ENCODE measurements around the gene SIX2.

SIX2 gene

GRCh38 chr2:45020439-45020838, 11.2 kb upstream of the SIX2 start:
- DNase-seq (ENCODE audit: low read depth in 2 of 2), result no peak

GRCh38 chr2:45018023-45018422, 8.8 kb upstream of the SIX2 start:
- DNase-seq (ENCODE audit: low read depth in 2 of 2), result no peak

- DNase-seq (ENCODE audit: low read depth in 2 of 2), result no peak
Measured at GRCh38 chr2:45014831-45015230, 5.6 kb upstream of the SIX2 start.

- no peak for DNase-seq (ENCODE audit: low read depth in 2 of 2)
Measured at GRCh38 chr2:45014016-45014702, 4.9 kb upstream of the SIX2 start.

GRCh38 chr2:45013229-45014015, 4.2 kb upstream of the SIX2 start:
- DNase-seq (ENCODE audit: low read depth in 2 of 2), result no peak

- no peak for DNase-seq (ENCODE audit: low read depth in 2 of 2)
Measured at GRCh38 chr2:45012733-45013132, 3.5 kb upstream of the SIX2 start.

- DNase-seq (ENCODE audit: low read depth in 2 of 2), result no peak
Measured at GRCh38 chr2:45011621-45012602, 2.7 kb upstream of the SIX2 start.

- DNase-seq (ENCODE audit: low read depth in 2 of 2), result no peak
Measured at GRCh38 chr2:45011121-45011520, 1.9 kb upstream of the SIX2 start.

- no peak for DNase-seq (ENCODE audit: low read depth in 2 of 2)
Measured at GRCh38 chr2:45010702-45011012, 1.4 kb upstream of the SIX2 start.

GRCh38 chr2:45009928-45010701, 863 bp upstream of the SIX2 start:
- no peak for DNase-seq (ENCODE audit: low read depth in 2 of 2)

- no peak for DNase-seq (ENCODE audit: low read depth in 2 of 2)
Measured at GRCh38 chr2:45008296-45009129, 739 bp downstream of the SIX2 start.

GRCh38 chr2:45007961-45008295, 1.3 kb downstream of the SIX2 start:
- no peak for DNase-seq (ENCODE audit: low read depth in 2 of 2)

- DNase-seq (ENCODE audit: low read depth in 2 of 2), result no peak
Measured at GRCh38 chr2:45006942-45007287, 2.3 kb downstream of the SIX2 start.

- DNase-seq (ENCODE audit: low read depth in 2 of 2), result no peak
Measured at GRCh38 chr2:45006041-45006941, 3.0 kb downstream of the SIX2 start.

GRCh38 chr2:45005261-45006002, 3.8 kb downstream of the SIX2 start:
- no peak for DNase-seq (ENCODE audit: low read depth in 2 of 2)

GRCh38 chr2:45004562-45005191, 4.6 kb downstream of the SIX2 start:
- no peak for DNase-seq (ENCODE audit: low read depth in 2 of 2)

- no peak for DNase-seq (ENCODE audit: low read depth in 2 of 2)
Measured at GRCh38 chr2:45003579-45004551, 5.4 kb downstream of the SIX2 start.
